Measurements from ENCODE around the gene PIK3C3. TPM values are rescaled to one million over a fixed set of nuclear protein-coding genes. Genes with fewer than 3 reads are reported as not detected.

The PIK3C3 gene
- total RNA-seq, 1 donor from 2014 or later = 78.4 TPM

DNA sequence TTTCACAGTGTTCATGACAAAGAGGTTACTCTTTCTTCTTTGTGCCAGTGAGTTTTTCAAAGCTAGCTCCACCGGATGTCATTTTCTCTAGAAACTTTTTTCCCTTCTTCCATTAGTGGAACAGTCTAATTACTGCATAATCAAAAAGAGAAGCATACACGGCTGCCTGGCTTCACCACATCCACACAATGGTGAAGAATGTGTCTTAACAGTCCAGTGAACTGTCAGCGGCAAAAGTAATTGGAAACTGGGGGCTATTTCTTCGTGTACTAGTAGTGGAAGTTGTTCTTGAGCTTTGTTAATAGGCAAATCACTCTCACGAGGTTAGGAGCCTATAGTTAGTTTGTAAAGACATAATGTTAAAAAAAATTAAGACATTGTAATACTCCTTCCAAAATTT is 32.9 kb upstream of the PIK3C3 start:
- no peaks in the 10 kb centered on the region for H3K36me3 Mint-ChIP-seq
- DNase-seq (ENCODE audit: low spot score in 2 of 2, unreplicated experiment in 2 of 2) = no peak
- H3K27ac Mint-ChIP-seq = no peak overlapping the region
- H3K4me1 Mint-ChIP-seq = peaks cover 4% of the 10 kb centered on the region
- no peaks in the 10 kb centered on the region for H3K9me3 Mint-ChIP-seq
- TF ChIP-seq, protein P1, sequence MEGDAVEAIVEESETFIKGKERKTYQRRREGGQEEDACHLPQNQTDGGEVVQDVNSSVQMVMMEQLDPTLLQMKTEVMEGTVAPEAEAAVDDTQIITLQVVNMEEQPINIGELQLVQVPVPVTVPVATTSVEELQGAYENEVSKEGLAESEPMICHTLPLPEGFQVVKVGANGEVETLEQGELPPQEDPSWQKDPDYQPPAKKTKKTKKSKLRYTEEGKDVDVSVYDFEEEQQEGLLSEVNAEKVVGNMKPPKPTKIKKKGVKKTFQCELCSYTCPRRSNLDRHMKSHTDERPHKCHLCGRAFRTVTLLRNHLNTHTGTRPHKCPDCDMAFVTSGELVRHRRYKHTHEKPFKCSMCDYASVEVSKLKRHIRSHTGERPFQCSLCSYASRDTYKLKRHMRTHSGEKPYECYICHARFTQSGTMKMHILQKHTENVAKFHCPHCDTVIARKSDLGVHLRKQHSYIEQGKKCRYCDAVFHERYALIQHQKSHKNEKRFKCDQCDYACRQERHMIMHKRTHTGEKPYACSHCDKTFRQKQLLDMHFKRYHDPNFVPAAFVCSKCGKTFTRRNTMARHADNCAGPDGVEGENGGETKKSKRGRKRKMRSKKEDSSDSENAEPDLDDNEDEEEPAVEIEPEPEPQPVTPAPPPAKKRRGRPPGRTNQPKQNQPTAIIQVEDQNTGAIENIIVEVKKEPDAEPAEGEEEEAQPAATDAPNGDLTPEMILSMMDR (IDR thresholded peaks at IDR 0.05; ENCODE audit: unreplicated experiment) = no peak
- H3K4me3 Mint-ChIP-seq = no peak overlapping the region
- H3K27me3 Mint-ChIP-seq (ENCODE audit: low read depth) = peaks cover 2% of the 10 kb centered on the region

DNA sequence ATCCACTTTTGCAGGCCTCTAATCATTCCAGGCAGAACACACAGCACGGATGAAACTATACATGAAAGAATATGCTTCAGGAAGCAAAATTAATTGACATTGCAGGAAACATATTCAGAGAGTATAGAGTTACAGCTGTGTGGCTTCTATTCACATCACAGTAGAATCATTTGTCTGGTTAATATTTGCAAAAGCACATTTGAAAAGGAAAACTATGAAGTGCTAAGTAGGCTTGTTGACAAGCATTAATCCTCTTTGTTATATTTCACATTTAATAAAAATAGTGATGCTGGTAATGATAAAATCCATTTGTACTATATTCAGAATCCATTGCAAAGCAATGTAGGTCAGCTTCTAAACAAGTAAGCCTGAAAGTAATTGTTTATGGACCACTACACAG is 32.2 kb upstream of the PIK3C3 start:
- Mint-ChIP-seq H3K9me3 (no peaks in the 10 kb centered on the region), H3K27ac (no peak overlapping the region), H3K4me3 (no peak overlapping the region), H3K36me3 (no peaks in the 10 kb centered on the region), H3K4me1 (peaks cover 4% of the 10 kb centered on the region), H3K27me3 (ENCODE audit: low read depth) (peaks cover 2% of the 10 kb centered on the region)
- TF ChIP-seq, protein P1 (IDR thresholded peaks at IDR 0.05; ENCODE audit: unreplicated experiment) = no peak
- no peak for DNase-seq (ENCODE audit: low spot score in 2 of 2, unreplicated experiment in 2 of 2)

DNA sequence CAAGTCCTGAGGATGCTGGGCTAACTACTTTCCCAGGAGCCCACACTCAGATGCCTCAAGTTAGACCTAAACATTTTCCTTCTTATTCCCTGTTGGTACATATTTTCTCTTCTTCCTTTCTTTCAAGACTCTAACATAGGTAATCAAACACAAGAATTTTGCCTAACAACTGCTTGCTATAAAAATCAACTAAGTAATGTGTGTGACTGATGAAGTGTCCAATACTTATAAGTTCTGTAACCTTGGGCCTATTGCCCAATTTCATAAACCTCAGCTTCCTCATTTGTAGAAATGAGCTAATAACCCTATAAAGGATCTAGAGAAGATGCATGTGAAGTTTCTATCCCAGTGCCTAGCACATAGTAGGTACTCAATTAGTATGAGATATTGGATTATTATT is 31.6 kb upstream of the PIK3C3 start:
- Mint-ChIP-seq H3K4me1 (peaks cover 4% of the 10 kb centered on the region), H3K4me3 (no peak overlapping the region), H3K36me3 (no peaks in the 10 kb centered on the region), H3K27me3 (ENCODE audit: low read depth) (peaks cover 2% of the 10 kb centered on the region), H3K27ac (no peak overlapping the region), H3K9me3 (no peaks in the 10 kb centered on the region)
- no peak for DNase-seq (ENCODE audit: low spot score in 2 of 2, unreplicated experiment in 2 of 2)
- TF ChIP-seq, protein P1 (IDR thresholded peaks at IDR 0.05; ENCODE audit: unreplicated experiment) = no peak

DNA sequence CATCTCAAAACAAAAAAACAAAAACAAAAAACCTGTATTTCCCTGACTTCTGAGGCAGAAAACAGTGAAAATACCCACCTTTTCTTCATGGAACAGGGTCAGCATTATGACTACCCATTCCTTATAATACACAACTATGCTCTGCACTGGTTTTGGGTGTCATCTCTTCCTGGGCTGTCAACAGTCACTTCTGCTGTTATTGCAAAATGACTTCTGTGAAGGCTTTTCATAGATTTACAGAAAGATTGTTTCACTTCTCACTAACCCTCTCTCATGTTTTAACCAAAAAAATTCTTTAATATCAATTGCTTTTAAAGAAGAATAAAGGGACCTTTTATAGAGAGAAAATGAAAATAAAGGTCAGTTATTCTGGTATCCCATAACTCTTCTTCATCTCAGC is 26.5 kb upstream of the PIK3C3 start:
- H3K4me1 Mint-ChIP-seq = no peaks in the 10 kb centered on the region
- peaks cover 5% of the 10 kb centered on the region for H3K9me3 Mint-ChIP-seq
- TF ChIP-seq, protein P1 (IDR thresholded peaks at IDR 0.05; ENCODE audit: unreplicated experiment) = no peak
- H3K27me3 Mint-ChIP-seq (ENCODE audit: low read depth) = peaks cover 1% of the 10 kb centered on the region
- no peak for DNase-seq (ENCODE audit: low spot score in 2 of 2, unreplicated experiment in 2 of 2)
- H3K36me3 Mint-ChIP-seq = no peaks in the 10 kb centered on the region
- no peak overlapping the region for H3K27ac Mint-ChIP-seq
- no peak overlapping the region for H3K4me3 Mint-ChIP-seq

DNA sequence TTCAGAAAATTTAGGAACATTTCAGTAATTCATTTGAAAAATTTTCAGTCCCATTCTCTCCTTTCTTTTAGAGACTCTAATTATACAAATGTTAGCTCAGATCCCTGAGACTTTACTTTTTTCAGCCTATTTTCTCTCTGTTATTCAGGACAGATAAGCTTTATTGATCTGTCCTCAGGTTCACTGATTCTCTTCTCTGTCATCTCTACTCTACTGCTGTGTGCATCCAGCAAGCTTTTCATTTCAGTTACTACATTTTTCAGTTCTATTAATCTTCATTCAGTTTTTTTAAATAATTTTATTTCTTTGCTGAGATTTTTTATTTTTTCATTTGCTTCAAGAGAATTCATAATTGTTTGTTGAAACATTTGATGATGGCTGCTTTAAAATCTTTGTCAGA is 22.1 kb upstream of the PIK3C3 start:
- Mint-ChIP-seq H3K4me1 (peaks cover 11% of the 10 kb centered on the region), H3K27ac (no peak overlapping the region), H3K9me3 (peaks cover 5% of the 10 kb centered on the region), H3K27me3 (ENCODE audit: low read depth) (peaks cover 1% of the 10 kb centered on the region), H3K36me3 (no peaks in the 10 kb centered on the region), H3K4me3 (no peak overlapping the region)
- no peak for DNase-seq (ENCODE audit: low spot score in 2 of 2, unreplicated experiment in 2 of 2)
- TF ChIP-seq, protein P1 (IDR thresholded peaks at IDR 0.05; ENCODE audit: unreplicated experiment) = no peak

DNA sequence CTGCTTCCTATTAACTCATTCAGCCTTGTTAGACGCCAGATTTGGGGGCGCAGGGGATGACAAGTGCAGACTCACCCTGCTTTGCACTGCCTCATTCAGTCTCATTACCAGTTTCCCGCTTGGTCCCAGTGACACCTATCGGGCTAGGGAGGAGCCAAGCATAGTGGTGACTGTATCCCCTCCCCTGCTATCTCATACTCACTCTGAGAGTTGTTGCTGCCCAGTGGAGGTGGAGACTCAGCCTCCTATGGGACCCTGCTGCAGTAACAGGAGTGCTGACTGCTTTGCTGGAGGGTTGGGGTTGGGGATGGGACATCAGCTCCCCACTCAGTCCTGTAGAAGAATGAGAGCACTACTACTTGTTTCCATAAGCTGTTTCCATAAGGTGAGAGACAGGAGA is 21.3 kb upstream of the PIK3C3 start:
- no peak for DNase-seq (ENCODE audit: low spot score in 2 of 2, unreplicated experiment in 2 of 2)

More for the DNA sequence above, 21.3 kb upstream of the PIK3C3 start:
- peaks cover 11% of the 10 kb centered on the region for H3K4me1 Mint-ChIP-seq
- H3K27ac Mint-ChIP-seq = no peak overlapping the region
- peaks cover 1% of the 10 kb centered on the region for H3K27me3 Mint-ChIP-seq (ENCODE audit: low read depth)
- no peak overlapping the region for H3K4me3 Mint-ChIP-seq
- TF ChIP-seq, protein P1 (IDR thresholded peaks at IDR 0.05; ENCODE audit: unreplicated experiment) = no peak
- H3K36me3 Mint-ChIP-seq = no peaks in the 10 kb centered on the region
- H3K9me3 Mint-ChIP-seq = peaks cover 5% of the 10 kb centered on the region
